Prostate gland (tissue), 2 donors: Measurements from ENCODE around the gene LACTBL1.

Experiments
- CTCF ChIP-seq, 4 experiments: fragments of 200-600 bp in 2 of 4; fragments of 450-650 bp in 2 of 4; sonication (generic) in 2 of 4; IDR thresholded peaks; 1 replicate in 3 of 4; 2 replicates in 1 of 4; pipeline ENCODE4 v1.5.1; 2016 to 2019; ENCODE audit warnings: antibody characterized with exemption in 4 of 4, mild to moderate bottlenecking in 2 of 4, moderate library complexity in 2 of 4
- POLR2A ChIP-seq: fragments of 450-650 bp; IDR thresholded peaks from one replicate; pipeline ENCODE4 v1.6.1; 2016; ENCODE audit warnings: antibody characterized with exemption, mild to moderate bottlenecking
- POLR2AphosphoS5 ChIP-seq: sonication (generic); formaldehyde crosslinking; IDR thresholded peaks from one replicate; pipeline ENCODE4 v1.6.1; 2017; ENCODE audit warnings: antibody characterized with exemption

- no peak for TF ChIP-seq POLR2A
- TF ChIP-seq CTCF (IDR thresholded peaks at IDR 0.05) = no peak
- no peak for TF ChIP-seq POLR2AphosphoS5
These were observed 18.9 kb downstream of the LACTBL1 start for GRCh38 chr1:22953740-22954141.
